Activated T-helper 9 cell treated with anti-CD3 and anti-CD28 coated beads, Interleukin-2, amount 50 U/mL, for 16 hours (primary cell): ENCODE data around the gene BMPR1A.
"Not testable (repeated sequence)": the region's sequence is repeated elsewhere in the genome, so short reads cannot be mapped to it uniquely, and the experiment has no call there.

Source experiments
- DNase-seq: peaks from one replicate; pipeline ENCODE4 v3.0.0-alpha.2; 2020; ENCODE audit warnings: low read depth

BMPR1A gene

GRCh38 chr10:86849181-86849894 is 92.9 kb downstream of the BMPR1A start:
- no peak for DNase-seq

DNA sequence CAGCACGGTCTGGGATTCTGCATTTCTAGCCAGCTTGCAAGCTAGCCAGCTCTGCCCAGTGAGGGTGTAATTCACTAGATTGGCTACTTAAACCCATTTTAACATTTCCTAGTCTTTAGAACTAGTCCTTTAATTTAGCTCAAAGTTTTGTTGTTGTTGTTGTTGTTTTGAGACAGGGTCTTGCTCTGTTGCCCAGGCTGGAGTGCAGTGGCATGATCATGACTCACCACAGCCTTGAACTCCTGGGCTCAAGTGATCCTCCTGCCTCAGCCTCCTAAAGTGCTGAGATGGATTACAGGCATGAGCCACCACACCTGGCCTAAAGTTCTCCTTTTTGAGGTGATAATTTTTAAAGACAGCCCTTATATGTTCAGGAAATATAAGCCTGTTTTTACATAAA is 94.1 kb downstream of the BMPR1A start:
- no peak for DNase-seq

DNA sequence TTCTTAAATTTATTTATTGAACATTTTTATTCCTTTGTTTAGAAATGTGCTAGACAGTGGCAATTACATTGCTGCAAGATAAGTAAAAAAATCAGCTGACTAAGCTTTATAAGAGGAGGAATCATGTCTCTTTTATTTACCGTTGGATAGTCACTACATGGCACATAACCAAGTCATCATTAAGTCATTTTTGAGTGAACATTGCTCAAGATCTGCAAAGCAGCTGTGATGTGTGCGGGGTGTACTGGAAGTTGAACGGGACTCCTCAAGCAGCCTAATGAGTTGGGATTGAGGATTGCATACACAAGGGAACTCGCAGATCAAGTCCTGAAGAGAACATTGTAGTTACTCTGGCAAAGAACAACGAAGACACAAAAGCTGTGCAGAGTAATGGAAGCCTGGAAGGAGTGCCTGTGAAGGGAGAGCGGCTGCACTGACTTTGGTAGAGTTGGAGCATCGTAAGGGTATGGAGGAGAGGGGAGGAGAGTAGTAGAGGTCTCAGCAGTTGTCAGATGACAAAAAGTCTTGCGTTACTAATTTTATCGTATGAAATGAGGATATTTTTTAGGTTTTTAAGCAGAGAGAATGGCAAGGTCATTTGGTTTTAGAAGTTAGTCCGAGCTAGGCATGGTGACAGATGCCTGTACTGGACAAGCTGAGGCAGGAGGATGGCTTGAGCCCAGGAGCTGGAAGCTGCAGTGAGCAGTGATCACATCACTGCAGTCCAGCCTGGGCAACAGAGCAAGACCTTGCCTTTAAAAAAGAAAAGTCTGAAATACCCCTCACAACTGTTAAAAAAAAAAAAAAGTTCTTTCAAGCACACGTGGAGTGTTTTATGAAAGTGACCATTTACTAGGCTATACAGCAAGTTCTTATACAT is 95.1 kb downstream of the BMPR1A start:
- DNase-seq: no peak

DNA sequence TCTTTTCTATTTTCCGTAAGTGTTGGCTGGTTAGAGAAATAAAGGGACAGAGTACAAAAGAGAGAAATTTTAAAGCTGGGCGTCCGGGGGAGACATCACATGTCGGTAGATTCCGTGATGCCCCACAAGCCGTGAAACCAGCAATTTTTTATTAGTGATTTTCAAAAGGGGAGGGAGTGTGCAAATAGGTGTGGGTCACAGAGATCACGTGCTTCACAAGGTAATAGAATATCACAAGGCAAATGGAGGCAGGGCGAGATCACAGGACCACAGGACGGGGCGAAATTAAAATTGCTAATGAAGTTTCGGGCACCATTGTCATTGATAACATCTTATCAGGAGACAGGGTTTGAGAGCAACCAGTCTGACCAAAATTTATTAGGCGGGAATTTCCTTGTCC is 97.2 kb downstream of the BMPR1A start:
- not testable (repeated sequence) for DNase-seq

DNA sequence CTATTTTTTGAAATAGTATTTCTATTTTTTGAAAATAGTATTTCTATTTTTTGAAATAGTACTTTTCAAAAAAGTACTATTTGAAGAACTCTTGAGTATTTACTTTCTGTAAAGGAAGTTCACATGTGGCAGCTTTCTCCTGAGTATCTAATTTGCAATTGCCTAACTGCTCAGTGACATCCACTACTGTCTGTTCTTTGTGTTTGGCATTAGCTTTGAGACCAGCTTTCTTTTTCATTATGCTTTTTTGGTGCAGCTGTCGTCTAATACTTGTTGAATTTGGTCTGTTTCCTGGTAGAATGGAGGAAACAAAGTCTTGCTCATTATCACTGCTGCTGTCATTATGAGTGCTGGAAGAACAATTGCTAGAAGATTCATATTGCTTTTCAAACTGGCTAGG is 99.1 kb downstream of the BMPR1A start:
- DNase-seq: no peak

- no peak for DNase-seq
Measured at GRCh38 chr10:86856156-86856555, 99.7 kb downstream of the BMPR1A start.

GRCh38 chr10:86857128-86857721 is 100.8 kb downstream of the BMPR1A start:
- DNase-seq: no peak

DNA sequence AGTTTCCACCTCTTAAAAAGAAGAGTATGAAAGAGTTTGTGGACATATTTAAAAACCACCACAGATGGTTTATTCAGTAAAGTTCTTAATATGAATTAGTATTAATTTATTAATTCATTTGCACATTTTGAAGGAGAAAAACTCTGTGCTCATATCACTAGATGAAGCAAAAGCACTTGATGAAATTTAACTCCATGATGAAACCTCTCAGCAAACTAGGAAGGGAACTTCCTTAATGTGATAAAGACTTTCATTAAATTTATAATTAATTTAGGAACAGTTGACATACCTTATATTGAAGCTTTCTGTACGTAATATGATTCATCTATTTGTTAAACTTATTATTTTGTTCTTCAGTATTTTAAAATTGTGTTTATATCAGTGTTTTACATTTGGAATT is 101.6 kb downstream of the BMPR1A start:
- no peak for DNase-seq

DNA sequence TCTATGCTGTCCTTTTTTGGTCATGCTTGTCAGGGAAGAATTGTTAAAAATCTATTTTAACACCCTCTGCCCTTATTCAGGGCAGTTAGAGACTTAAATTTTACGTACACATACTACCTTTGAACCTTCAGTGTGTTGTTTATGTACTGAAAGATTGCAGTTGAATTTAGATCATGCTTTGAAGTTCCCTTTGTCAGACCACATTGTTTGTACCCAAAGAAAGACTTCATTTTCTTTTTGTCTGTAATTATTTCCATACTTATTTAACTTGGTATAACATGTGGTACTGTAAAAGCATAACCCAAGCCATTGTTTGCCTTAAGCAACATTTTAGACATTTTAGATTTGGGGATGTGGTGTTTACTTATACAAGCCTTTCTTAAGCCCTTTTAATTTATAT is 104.9 kb downstream of the BMPR1A start:
- no peak for DNase-seq

GRCh38 chr10:86862373-86862772 is 106.0 kb downstream of the BMPR1A start:
- DNase-seq: no peak

- no peak for DNase-seq
Measured at GRCh38 chr10:86862786-86863483, 106.5 kb downstream of the BMPR1A start.

DNA sequence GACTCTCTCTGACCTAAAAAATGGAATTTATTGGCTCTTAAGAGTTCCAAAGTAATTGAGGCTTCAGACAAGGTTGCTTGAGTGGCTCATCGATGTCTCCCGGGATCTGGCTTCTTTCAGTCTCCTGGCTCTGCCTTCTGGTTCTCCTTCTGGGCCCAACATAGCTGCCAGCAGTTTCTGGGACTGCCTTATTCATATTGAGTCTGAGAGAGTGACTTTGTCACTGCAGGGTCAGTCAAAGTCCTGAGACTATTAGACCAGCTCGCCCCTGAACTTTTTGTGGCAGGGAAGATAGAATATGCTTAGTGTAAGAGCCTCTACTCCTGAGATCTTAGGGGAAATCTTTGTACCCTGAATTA is 107.0 kb downstream of the BMPR1A start:
- DNase-seq: no peak

DNA sequence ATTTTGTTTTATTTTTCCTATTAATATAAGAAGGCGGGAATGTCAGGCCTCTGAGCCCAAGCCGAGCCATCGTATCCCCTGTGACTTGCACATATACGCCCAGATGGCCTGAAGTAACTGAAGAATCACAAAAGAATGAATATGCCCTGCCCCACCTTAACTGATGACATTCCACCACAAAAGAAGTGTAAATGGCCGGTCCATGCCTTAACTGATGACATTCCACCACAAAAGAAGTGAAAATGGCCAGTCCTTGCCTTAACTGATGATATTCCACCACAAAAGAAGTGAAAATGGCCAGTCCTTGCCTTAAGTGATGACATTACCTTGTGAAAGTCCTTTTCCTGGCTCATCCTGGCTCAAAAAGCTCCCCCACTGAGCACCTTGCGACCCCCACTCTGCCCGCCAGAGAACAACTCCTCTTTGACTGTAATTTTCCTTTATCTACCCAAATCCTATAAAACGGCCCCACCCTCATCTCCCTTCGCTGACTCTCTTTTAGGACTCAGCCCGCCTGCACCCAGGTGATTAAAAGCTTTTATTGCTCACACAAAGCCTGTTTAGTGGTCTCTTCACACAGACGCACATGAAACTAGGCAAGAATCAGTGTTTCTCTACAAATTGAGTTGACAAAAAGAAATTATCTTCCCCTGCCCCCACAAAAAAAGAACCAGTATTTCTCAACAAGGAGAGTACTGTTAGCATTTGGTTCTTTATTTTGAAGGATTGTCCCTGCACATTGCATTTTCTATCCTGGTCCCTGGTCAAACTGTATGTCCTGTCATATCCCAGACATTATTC is 108.8 kb downstream of the BMPR1A start:
- not testable (repeated sequence) for DNase-seq

GRCh38 chr10:86867149-86867548 is 110.7 kb downstream of the BMPR1A start:
- no peak for DNase-seq

DNA sequence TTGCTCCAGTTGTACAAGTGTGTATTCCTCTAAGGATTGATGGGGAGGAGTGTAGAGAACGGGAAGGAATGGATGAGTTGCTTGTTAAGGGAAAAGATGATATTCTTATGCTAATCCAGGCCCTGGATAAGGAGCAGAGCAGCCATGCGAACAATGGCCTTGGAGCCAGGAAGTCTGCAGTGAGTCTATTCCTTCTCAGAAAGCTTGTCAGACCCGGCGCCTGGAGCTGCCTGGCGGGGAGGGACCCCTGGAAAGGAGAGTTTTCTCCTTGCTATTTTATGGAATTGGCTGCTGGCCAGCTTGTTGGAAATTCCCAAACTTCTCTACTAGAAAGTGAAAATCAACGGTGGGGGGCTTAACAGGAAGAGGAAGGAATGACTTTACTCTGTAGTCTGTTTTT is 111.9 kb downstream of the BMPR1A start:
- no peak for DNase-seq

GRCh38 chr10:86870679-86871078 is 114.3 kb downstream of the BMPR1A start:
- no peak for DNase-seq

GRCh38 chr10:86871563-86872183 is 115.3 kb downstream of the BMPR1A start:
- DNase-seq: no peak

DNA sequence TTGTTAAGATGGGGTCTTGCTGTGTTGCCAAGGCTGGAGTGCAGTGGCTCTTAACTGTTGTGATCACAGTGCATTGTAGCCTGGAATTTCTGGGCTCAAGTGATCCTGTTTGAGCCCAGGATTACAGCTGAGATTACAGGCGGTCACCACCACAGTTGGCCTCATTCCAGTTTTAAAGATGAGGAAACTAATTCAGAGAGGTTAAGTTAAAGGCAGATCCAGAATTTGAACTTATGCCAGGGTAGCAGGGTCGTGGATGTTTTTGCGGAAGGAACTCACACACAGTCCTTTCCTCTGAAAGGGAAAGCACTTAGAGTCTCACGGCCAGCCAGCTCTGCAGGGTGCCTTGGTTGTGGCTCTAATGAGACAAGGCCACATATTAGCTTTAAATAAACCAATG is 116.3 kb downstream of the BMPR1A start:
- DNase-seq: no peak

- no peak for DNase-seq
Measured at GRCh38 chr10:86876748-86877147, 120.3 kb downstream of the BMPR1A start.

DNA sequence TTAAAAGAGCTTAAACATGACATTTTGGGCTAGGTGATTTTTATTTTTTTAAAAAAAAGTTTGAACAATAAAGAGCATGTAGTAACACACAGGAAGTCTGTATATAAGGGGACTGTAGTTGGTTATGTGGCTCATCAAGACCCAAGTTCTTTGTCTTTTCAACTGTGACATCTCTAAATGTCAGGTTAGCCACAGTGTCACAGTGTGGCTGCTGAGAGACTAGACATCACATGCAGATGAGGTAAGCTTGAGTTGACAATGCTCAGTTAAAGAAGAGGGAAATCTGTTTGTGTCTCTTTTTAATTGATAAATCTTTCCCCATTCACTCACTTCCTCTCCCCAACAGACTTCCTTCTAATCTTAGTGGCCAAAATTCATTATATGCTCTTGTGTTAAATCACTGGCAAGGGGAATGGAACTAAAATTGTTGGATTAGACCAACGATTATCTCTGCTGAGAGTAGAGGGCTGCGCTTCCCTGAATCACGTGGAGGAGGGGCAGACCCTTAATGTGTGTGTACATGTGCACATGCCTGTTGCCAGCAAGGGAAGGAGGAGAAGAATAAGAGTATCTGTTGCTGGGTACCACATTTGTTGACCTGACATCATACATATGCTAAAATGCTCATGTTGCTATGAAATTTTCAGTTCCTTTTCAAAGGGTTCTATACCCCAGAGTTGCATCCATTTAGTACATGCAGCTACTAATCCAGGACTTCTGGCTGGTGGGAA is 122.7 kb downstream of the BMPR1A start:
- DNase-seq: no peak

DNA sequence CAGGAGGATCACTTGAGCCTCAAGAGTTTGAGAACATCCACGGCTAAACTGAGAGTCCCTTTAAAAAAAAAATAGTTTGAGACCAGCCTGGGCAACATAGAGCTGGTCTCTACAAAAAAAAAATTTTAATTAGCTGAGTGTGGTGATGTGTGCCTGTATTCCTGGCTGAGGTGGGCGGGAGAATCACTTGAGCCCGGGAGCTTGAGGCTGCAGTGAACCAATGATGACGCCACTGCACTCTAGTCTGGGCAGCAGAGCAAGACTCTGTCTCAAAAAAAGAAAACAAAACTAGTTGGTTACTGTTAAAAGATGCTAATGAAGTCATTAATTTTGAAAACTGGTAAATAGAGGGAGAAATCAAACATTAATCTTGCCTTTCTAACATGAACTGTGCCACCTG is 124.6 kb downstream of the BMPR1A start:
- no peak for DNase-seq
